Mesenchymal stem cell (in vitro differentiated cells and primary cell): ENCODE measurements around the gene TLE3.
A peak's percentile ranks its signal among the peaks of the same experiment; 100 is the strongest.

Source experiments
- DNase-seq: peaks from one replicate; pipeline ENCODE4 v3.0.0-alpha.2; 2013
- H2AFZ ChIP-seq: one replicate; pipeline ENCODE4 v1.6.1; 2013; ENCODE audit warnings: low read depth, mild to moderate bottlenecking, control low read depth, inconsistent platforms, low read length, moderate library complexity
- H2AK5ac ChIP-seq: 2 replicates; pipeline ENCODE4 v1.6.1; 2013; ENCODE audit warnings: low read length, moderate library complexity, mild to moderate bottlenecking, inconsistent platforms; ENCODE audit not compliant: severe bottlenecking
- H2BK120ac ChIP-seq: one replicate; pipeline ENCODE4 v1.6.1; 2013; ENCODE audit warnings: low read depth, mild to moderate bottlenecking, inconsistent platforms, low read length, moderate library complexity
- H2BK12ac ChIP-seq, 2 experiments: one replicate each; pipeline ENCODE4 v1.6.1; 2013; ENCODE audit warnings: inconsistent platforms in 2 of 2, low read length in 2 of 2, mild to moderate bottlenecking in 2 of 2, moderate library complexity in 2 of 2, control low read depth in 1 of 2
- H2BK15ac ChIP-seq: one replicate; pipeline ENCODE4 v1.6.1; 2013; ENCODE audit warnings: mild to moderate bottlenecking, low read depth, inconsistent platforms; ENCODE audit not compliant: poor library complexity, severe bottlenecking
- H2BK5ac ChIP-seq: 2 replicates; pipeline ENCODE4 v1.6.1; 2013; ENCODE audit warnings: low read depth, mild to moderate bottlenecking, low read length, control low read depth, inconsistent platforms; ENCODE audit not compliant: poor library complexity, severe bottlenecking
- H3K14ac ChIP-seq, 2 experiments: one replicate each; pipeline ENCODE4 v1.6.1; 2013; ENCODE audit warnings: inconsistent platforms in 2 of 2, low read length in 2 of 2, control low read depth in 1 of 2, mild to moderate bottlenecking in 1 of 2, moderate library complexity in 1 of 2
- H3K18ac ChIP-seq, 2 experiments: one replicate each; pipeline ENCODE4 v1.6.1; 2013; ENCODE audit warnings: inconsistent platforms in 2 of 2, low read length in 2 of 2, control low read depth in 1 of 2, low read depth in 1 of 2, mild to moderate bottlenecking in 1 of 2
- H3K23ac ChIP-seq, 2 experiments: one replicate each; pipeline ENCODE4 v1.6.1; 2013; ENCODE audit warnings: inconsistent platforms in 2 of 2, low read length in 2 of 2, mild to moderate bottlenecking in 2 of 2, moderate library complexity in 2 of 2, control low read depth in 1 of 2
- H3K27ac ChIP-seq: 2 replicates; pipeline ENCODE4 v1.5.1; 2013; ENCODE audit warnings: mild to moderate bottlenecking, moderate library complexity, low read length, control low read depth, inconsistent platforms; ENCODE audit not compliant: poor library complexity, severe bottlenecking
- H3K27me3 ChIP-seq, 2 experiments: 2 replicates each; pipeline versions ENCODE4 v1.6.1 to v1.7.0; 2013; ENCODE audit warnings: low read length in 2 of 2, mild to moderate bottlenecking in 2 of 2, moderate library complexity in 2 of 2, control low read depth in 1 of 2, inconsistent platforms in 1 of 2; ENCODE audit not compliant: control insufficient read depth in 1 of 2, insufficient read depth in 1 of 2
- H3K36me3 ChIP-seq, 2 experiments: 2 replicates each; pipeline versions ENCODE4 v1.6.1 to v1.7.0; 2013; ENCODE audit warnings: low read length in 2 of 2, control low read depth in 1 of 2, inconsistent platforms in 1 of 2, low read depth in 1 of 2, mild to moderate bottlenecking in 1 of 2; ENCODE audit not compliant: insufficient read depth in 2 of 2, control insufficient read depth in 1 of 2
- H3K4ac ChIP-seq, 2 experiments: one replicate each; pipeline ENCODE4 v1.6.1; 2013; ENCODE audit warnings: inconsistent platforms in 2 of 2, low read length in 2 of 2, mild to moderate bottlenecking in 2 of 2, moderate library complexity in 2 of 2, control low read depth in 1 of 2, low read depth in 1 of 2
- H3K4me1 ChIP-seq: 2 replicates; pipeline ENCODE4 v1.6.1; 2013; ENCODE audit warnings: low read depth, low read length, control low read depth; ENCODE audit not compliant: control insufficient read depth, insufficient read depth
- H3K4me2 ChIP-seq: 2 replicates; pipeline ENCODE4 v1.6.1; 2013; ENCODE audit warnings: low read length, mild to moderate bottlenecking, inconsistent platforms; ENCODE audit not compliant: poor library complexity, severe bottlenecking
- H3K4me3 ChIP-seq, 2 experiments: 2 replicates each; pipeline versions ENCODE4 v1.5.1 to v1.7.0; 2013; ENCODE audit warnings: low read length in 2 of 2, mild to moderate bottlenecking in 2 of 2, control low read depth in 1 of 2, low read depth in 1 of 2; ENCODE audit not compliant: insufficient read depth in 1 of 2
- H3K79me1 ChIP-seq: replicated peaks from 2 replicates; pipeline ENCODE4 v1.6.1; 2013; ENCODE audit warnings: mild to moderate bottlenecking, control low read depth, low read length, inconsistent platforms; ENCODE audit not compliant: poor library complexity, severe bottlenecking
- H3K9ac ChIP-seq: 2 replicates; pipeline ENCODE4 v1.7.0; 2013; ENCODE audit warnings: mild to moderate bottlenecking, low read length, moderate library complexity
- H3K9me3 ChIP-seq: 2 replicates; pipeline ENCODE4 v1.7.0; 2013; ENCODE audit warnings: mild to moderate bottlenecking, low read length; ENCODE audit not compliant: control insufficient read depth
- H4K8ac ChIP-seq: one replicate; pipeline ENCODE4 v1.6.1; 2013; ENCODE audit warnings: inconsistent platforms, mild to moderate bottlenecking, low read length, moderate library complexity
- H4K91ac ChIP-seq: one replicate; pipeline ENCODE4 v1.6.1; 2013; ENCODE audit warnings: mild to moderate bottlenecking, low read length, inconsistent platforms
- WGBS: methylation state at CpG from one replicate; pipeline ENCODE4 v1.1.7; 2013; ENCODE audit warnings: mixed read lengths; 5-methylcytosine and 5-hydroxymethylcytosine counted together

TLE3 gene

DNA sequence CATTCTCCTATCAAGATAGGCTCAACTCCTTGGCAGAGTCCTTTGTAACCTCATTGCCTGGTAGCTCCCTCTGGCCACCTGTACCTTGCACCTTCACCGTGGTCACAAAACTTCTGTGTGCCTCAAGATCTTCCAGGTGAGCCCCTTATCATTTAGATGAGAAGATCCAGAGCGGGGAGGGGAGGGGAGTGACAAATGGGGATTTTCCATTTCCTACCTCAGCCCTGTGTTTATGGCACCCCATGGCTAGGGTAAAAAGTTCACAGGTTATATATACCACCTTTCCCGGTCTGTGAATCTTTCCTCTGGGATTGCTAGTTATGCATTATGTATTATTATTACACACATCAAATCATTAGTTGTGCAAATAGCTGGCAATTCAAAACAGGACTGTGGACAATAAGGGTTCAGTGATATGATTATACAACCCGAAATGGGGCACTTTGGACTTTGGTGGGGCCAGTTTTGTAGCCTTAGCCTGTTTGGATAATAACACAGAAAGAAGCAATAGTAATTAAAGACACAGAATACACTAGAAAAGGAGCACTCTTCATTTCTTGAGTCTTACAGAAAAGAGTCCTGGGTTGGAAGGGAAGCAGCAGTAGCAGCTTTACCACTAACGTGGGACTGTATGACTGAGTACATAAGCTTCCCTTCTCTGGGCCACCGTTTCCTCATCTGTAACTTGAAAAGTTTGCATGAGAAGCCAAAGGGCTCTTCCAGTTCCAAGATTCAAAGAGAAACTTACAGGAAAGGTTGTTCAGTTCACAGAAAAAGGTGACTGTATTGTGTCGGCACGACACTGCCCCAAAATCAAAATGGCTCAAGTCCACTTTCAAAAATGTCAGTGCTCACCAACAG is 7.1 kb downstream of the TLE3 start:
- H3K18ac ChIP-seq, result no peak overlapping the region
- 93% methylated on average over 6 of the region's 8 CpGs for WGBS
- H2AFZ ChIP-seq, result no peak overlapping the region
- H2BK12ac ChIP-seq, result no peak overlapping the region
- peaks cover 29 to 71% of the 10 kb centered on the region in 2 experiments for H3K36me3 ChIP-seq
- no peak overlapping the region for H3K14ac ChIP-seq
- no peak overlapping the region for H3K9ac ChIP-seq
- H3K4me3 ChIP-seq, result no peak overlapping the region
- H3K4me1 ChIP-seq, result peaks cover 14% of the 10 kb centered on the region
- no peak for DNase-seq
- H3K9me3 ChIP-seq, result no peaks in the 10 kb centered on the region
- H4K8ac ChIP-seq, result no peak overlapping the region
- H2AK5ac ChIP-seq, result no peak overlapping the region
- H3K79me1 ChIP-seq, result peaks cover 61% of the 10 kb centered on the region
- no peak overlapping the region for H4K91ac ChIP-seq
- H3K4me2 ChIP-seq, result no peak overlapping the region
- no peak overlapping the region for H2BK5ac ChIP-seq
- H3K4ac ChIP-seq, result no peak overlapping the region
- no peak overlapping the region for H2BK15ac ChIP-seq
- H3K27me3 ChIP-seq, result no peaks in the 10 kb centered on the region
- H3K23ac ChIP-seq, result no peak overlapping the region
- no peak overlapping the region for H2BK120ac ChIP-seq
- H3K27ac ChIP-seq, result no peak overlapping the region

DNA sequence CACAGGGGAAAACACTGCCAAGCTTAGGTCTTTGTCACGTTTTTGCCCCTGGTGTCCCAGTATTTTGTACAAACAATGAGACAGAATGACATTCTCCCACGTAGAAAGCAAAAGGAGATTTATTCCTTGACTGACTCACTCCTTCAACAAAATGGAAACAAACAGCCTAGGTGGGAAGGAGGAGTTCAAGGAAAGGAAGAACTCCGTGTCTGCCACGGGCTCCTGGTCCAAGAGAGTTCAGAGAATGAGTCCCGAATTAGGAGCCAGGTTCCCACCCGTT is 8.1 kb downstream of the TLE3 start:
- Histone ChIP-seq H3K27me3 (no peaks in the 10 kb centered on the region), H2BK120ac (no peak overlapping the region), H3K36me3 (peaks cover 34 to 82% of the 10 kb centered on the region in 2 experiments), H3K18ac (no peak overlapping the region), H2BK15ac (no peak overlapping the region), H3K14ac (no peak overlapping the region), H3K4ac (no peak overlapping the region), H4K8ac (no peak overlapping the region), H3K9ac (peak overlapping the region; percentile 34), H2BK5ac (no peak overlapping the region), H3K4me3 (peak overlapping the region in 1 of 2 experiments; percentile 17), H2AK5ac (no peak overlapping the region), H4K91ac (no peak overlapping the region), H3K79me1 (peaks cover 60% of the 10 kb centered on the region), H3K23ac (no peak overlapping the region), H2BK12ac (no peak overlapping the region), H3K9me3 (no peaks in the 10 kb centered on the region), H2AFZ (no peak overlapping the region), H3K4me2 (no peak overlapping the region), H3K4me1 (peaks cover 9% of the 10 kb centered on the region), H3K27ac (no peak overlapping the region)
- 54% methylated on average over 6 of the region's 6 CpGs for WGBS
- DNase-seq, result peak; percentile 30

DNA sequence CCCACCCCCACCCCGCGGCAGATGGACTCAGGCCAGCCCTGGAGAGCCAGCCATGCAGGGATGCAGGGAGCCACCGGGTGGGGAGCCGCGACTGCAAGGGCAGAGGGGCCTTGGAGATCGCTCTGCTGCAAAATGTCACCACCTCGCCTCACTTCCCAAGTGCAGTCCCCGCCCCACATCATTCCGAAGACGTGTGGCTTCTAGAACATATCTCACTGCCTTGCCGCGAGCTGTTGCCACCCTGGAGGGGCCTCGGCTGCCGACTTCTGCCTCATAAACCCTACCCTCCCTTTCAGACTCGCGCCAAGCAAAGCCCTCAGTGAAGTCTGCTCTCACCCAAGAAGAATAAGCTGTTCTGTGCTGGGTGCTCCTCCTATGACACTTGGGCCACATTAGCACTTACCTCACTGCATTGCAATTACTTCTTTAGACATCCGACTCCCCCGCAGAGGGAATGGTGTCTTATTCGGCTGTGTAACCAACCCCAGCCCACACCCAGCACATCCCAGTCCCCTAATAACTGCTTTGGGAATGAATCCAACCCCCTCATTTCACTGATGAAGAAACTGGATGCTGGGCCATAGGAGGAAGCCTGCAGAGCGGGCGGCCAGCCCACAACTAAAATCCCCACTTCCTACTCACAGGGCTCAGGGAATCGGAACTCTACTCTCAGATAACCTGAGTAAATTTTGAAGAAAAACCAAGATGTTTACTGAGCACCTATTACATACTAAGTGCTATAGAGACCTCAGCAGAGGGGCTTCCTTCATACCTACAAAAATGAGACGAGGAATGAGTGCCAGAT is 8.6 kb downstream of the TLE3 start:
- Histone ChIP-seq H3K9me3 (no peaks in the 10 kb centered on the region), H3K23ac (no peak overlapping the region), H3K4me2 (peak overlapping the region; percentile 20), H3K36me3 (peaks cover 38 to 87% of the 10 kb centered on the region in 2 experiments), H4K91ac (no peak overlapping the region), H3K4me3 (peak overlapping the region in 1 of 2 experiments; percentile 17), H2BK120ac (no peak overlapping the region), H4K8ac (no peak overlapping the region), H3K4ac (no peak overlapping the region), H3K27ac (no peak overlapping the region), H2BK15ac (no peak overlapping the region), H3K27me3 (no peaks in the 10 kb centered on the region), H2BK5ac (no peak overlapping the region), H2BK12ac (no peak overlapping the region), H2AFZ (no peak overlapping the region), H2AK5ac (no peak overlapping the region), H3K14ac (no peak overlapping the region), H3K9ac (peak overlapping the region; percentile 34), H3K4me1 (peaks cover 9% of the 10 kb centered on the region), H3K18ac (peak overlapping the region in 1 of 2 experiments; percentile 79), H3K79me1 (peaks cover 62% of the 10 kb centered on the region)
- WGBS, result 37% methylated on average over 23 of the region's 23 CpGs
- DNase-seq, result peak; percentile 51

DNA sequence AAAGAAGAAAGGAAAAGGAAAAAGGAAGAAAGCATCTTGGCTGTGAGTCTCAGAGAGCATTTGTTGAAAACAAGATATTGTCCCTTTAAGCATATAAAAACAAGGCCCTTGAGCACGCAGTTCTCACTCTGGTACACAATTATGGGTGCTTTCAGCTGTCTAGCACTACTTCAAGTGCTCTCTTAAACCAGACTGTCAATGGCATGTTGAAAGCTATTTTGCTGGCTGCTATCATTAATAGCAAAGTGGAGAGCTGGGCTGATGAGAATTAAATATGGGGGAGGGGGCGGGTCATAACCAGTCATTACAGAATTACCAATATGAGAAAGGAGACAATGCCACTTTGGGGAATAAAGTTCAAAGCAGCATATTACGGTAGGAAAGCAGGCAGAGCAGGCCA is 9.3 kb downstream of the TLE3 start:
- H3K4me1 ChIP-seq, result peaks cover 9% of the 10 kb centered on the region
- H2BK15ac ChIP-seq, result no peak overlapping the region
- peak overlapping the region in 1 of 2 experiments; percentile 51 for H3K18ac ChIP-seq
- WGBS, result 78% methylated on average over 2 of the region's 3 CpGs
- H2AFZ ChIP-seq, result no peak overlapping the region
- H3K9ac ChIP-seq, result no peak overlapping the region
- H3K4me3 ChIP-seq, result no peak overlapping the region
- H2BK12ac ChIP-seq, result no peak overlapping the region
- no peak overlapping the region for H3K4ac ChIP-seq
- no peaks in the 10 kb centered on the region for H3K9me3 ChIP-seq
- H3K23ac ChIP-seq, result no peak overlapping the region
- H3K27ac ChIP-seq, result no peak overlapping the region
- H2BK5ac ChIP-seq, result no peak overlapping the region
- H3K79me1 ChIP-seq, result peaks cover 59% of the 10 kb centered on the region
- no peak overlapping the region for H4K91ac ChIP-seq
- H3K14ac ChIP-seq, result no peak overlapping the region
- H4K8ac ChIP-seq, result no peak overlapping the region
- no peak overlapping the region for H2BK120ac ChIP-seq
- DNase-seq, result no peak
- H3K27me3 ChIP-seq, result no peaks in the 10 kb centered on the region
- H3K4me2 ChIP-seq, result no peak overlapping the region
- no peak overlapping the region for H2AK5ac ChIP-seq
- H3K36me3 ChIP-seq, result peaks cover 38 to 88% of the 10 kb centered on the region in 2 experiments
